Measurements from ENCODE around the gene COMT. TPM values are rescaled to one million over a fixed set of nuclear protein-coding genes. Genes with fewer than 3 reads are reported as not detected.
A peak's percentile ranks its signal among the peaks of the same experiment; 100 is the strongest.

Gene COMT
- total and polyA plus RNA-seq, 2 experiments from 2014 or later = 29.6 to 29.8 TPM

GRCh38 chr22:19943082-19944026, 1.8 kb downstream of the COMT start:
- no peaks in the 10 kb centered on the region for H3K27me3 ChIP-seq (ENCODE audit: insufficient read depth)
- H3K4me3 ChIP-seq = peak overlapping the region; percentile 57; the same call in 1 of the 2 replicates
- no peak for TF ChIP-seq ZNF331 (CRISPR knock-in tag; IDR thresholded peaks at IDR 0.05; ENCODE audit: low read depth)
- no peak for TF ChIP-seq REST (IDR thresholded peaks at IDR 0.05; ENCODE audit: unreplicated experiment)
- TF ChIP-seq ZNF462 (CRISPR knock-in tag; IDR thresholded peaks at IDR 0.05) = no peak
- TF ChIP-seq EZH2 (IDR thresholded peaks at IDR 0.05; ENCODE audit: low read depth, unreplicated experiment) = no peak
- TF ChIP-seq STAT1 (IDR thresholded peaks at IDR 0.05; ENCODE audit: unreplicated experiment) = no peak
- TF ChIP-seq ZNF114 (CRISPR knock-in tag; IDR thresholded peaks at IDR 0.05) = no peak
- TF ChIP-seq NANOG (IDR thresholded peaks at IDR 0.05; ENCODE audit: borderline replicate concordance) = no peak
- no peak for TF ChIP-seq ETS1 (IDR thresholded peaks at IDR 0.05)
- TF ChIP-seq CTCF (conservative IDR thresholded peaks at IDR 0.05; ENCODE audit: low read depth in 2 of 2) = no peak
- no peak for TF ChIP-seq EZH2phosphoT487 (IDR thresholded peaks at IDR 0.05; ENCODE audit: unreplicated experiment)
- no peak for TF ChIP-seq CREB1 (CRISPR knock-in tag; IDR thresholded peaks at IDR 0.05; ENCODE audit: low read depth)
- TF ChIP-seq POLR2AphosphoS5 (IDR thresholded peaks at IDR 0.05; ENCODE audit: low read depth) = no peak
- no peak for TF ChIP-seq JUNB (IDR thresholded peaks at IDR 0.05; ENCODE audit: unreplicated experiment)
- ATAC-seq (no peak), DNase-seq (ENCODE audit: low spot score) (peak; percentile 49)
- Mint-ChIP-seq H3K27me3 (ENCODE audit: insufficient read depth, low read depth, poor library complexity) (peaks cover 8% of the 10 kb centered on the region), H3K36me3 (ENCODE audit: low read depth) (0 out of 3 replicates have a peak, but pooled peaks cover 3% of the 10 kb centered on the region), H3K27ac (peak overlapping the region; percentile 88), H3K4me3 (peak overlapping the region; percentile 90), H3K9me3 (no peaks in the 10 kb centered on the region), H3K4me1 (peaks cover 25% of the 10 kb centered on the region)
- no peaks in the 10 kb centered on the region for H3K36me3 ChIP-seq (ENCODE audit: insufficient read depth)
- no peaks in the 10 kb centered on the region for H4K20me1 ChIP-seq (replicated peaks; ENCODE audit: insufficient read depth)
- no peaks in the 10 kb centered on the region; the same call in 1 of the 2 replicates for H3K79me2 ChIP-seq (replicated peaks; ENCODE audit: insufficient read depth)
- H3K9me2 ChIP-seq (ENCODE audit: insufficient read depth) = peaks cover 3% of the 10 kb centered on the region; the same call in 1 of the 2 replicates
- H3F3A ChIP-seq (replicated peaks; ENCODE audit: low read depth) = 0 out of 2 replicates have a peak, but pooled peaks cover 9% of the 10 kb centered on the region
- no peak overlapping the region; the same call in 1 of the 2 replicates for H3K27ac ChIP-seq (ENCODE audit: low read depth)
- peaks cover 17% of the 10 kb centered on the region for H3K4me1 ChIP-seq (ENCODE audit: insufficient read depth)
- 0 out of 2 replicates have a peak overlapping the region, but pooled peaks have one; percentile 69 for H2AFZ ChIP-seq
- H3K4me2 ChIP-seq = peak overlapping the region; percentile 76

All from GM23338 (cell line).